Large intestine (tissue), 3 donors: ENCODE data around the gene B4GALT4. TPM values are rescaled to one million over a fixed set of nuclear protein-coding genes. Genes with fewer than 3 reads are reported as not detected.
"Not testable (repeated sequence)": the region's sequence is repeated elsewhere in the genome, so short reads cannot be mapped to it uniquely, and the experiment has no call there.

ENCODE experiments used
- DNase-seq, 2 donors: peaks; one replicate each; pipeline versions ENCODE4 v3.0.0 to v3.0.0-alpha.2; 2013
- H3K27ac ChIP-seq: one replicate; pipeline ENCODE4 v1.5.1; 2013; ENCODE audit warnings: low read length
- H3K27me3 ChIP-seq: 2 replicates; pipeline ENCODE4 v1.6.1; 2013; ENCODE audit warnings: low read length; ENCODE audit not compliant: control insufficient read depth, insufficient read depth
- H3K36me3 ChIP-seq: 2 replicates; pipeline ENCODE4 v1.6.1; 2013; ENCODE audit warnings: low read length; ENCODE audit not compliant: control insufficient read depth, insufficient read depth
- H3K4me1 ChIP-seq: one replicate; pipeline ENCODE4 v1.6.1; 2013; ENCODE audit warnings: low read length; ENCODE audit not compliant: control insufficient read depth, insufficient read depth
- H3K4me3 ChIP-seq: one replicate; pipeline ENCODE4 v1.5.1; 2013; ENCODE audit warnings: low read length
- H3K9me3 ChIP-seq: one replicate; pipeline ENCODE4 v1.6.1; 2013; ENCODE audit warnings: mild to moderate bottlenecking, low read depth, low read length, moderate library complexity; ENCODE audit not compliant: control insufficient read depth
- WGBS: methylation state at CpG from one replicate; pipeline ENCODE4 v1.1.5; 2013; ENCODE audit warnings: low lambda C conversion rate; ENCODE audit not compliant: insufficient coverage; 5-methylcytosine and 5-hydroxymethylcytosine counted together
- polyA plus RNA-seq: library from polyadenylated mRNA; unstranded; fragments of 120-200 nt; gene quantifications from one replicate; pipeline ENCODE4 v1.2.1, GENCODE V29; 2013

The B4GALT4 gene
- polyA plus RNA-seq, 1 donor: 54.5 TPM

- 100% methylated on average over 1 of the region's 4 CpGs for WGBS
- H3K4me3 ChIP-seq: no peak overlapping the region
- no peaks in the 10 kb centered on the region for H3K9me3 ChIP-seq
- H3K4me1 ChIP-seq: no peaks in the 10 kb centered on the region
- H3K27ac ChIP-seq: no peak overlapping the region
- no peak for DNase-seq
- H3K27me3 ChIP-seq: no peaks in the 10 kb centered on the region
- no peaks in the 10 kb centered on the region for H3K36me3 ChIP-seq
These were observed 19.1 kb upstream of the B4GALT4 start for GRCh38 chr3:119259821-119260220.

- Histone ChIP-seq H3K9me3 (no peaks in the 10 kb centered on the region), H3K36me3 (no peaks in the 10 kb centered on the region), H3K27me3 (no peaks in the 10 kb centered on the region), H3K4me3 (no peak overlapping the region), H3K27ac (no peak overlapping the region), H3K4me1 (no peaks in the 10 kb centered on the region)
- no CpG with 5 or more reads among the region's 1 CpG for WGBS
- no peak for DNase-seq
These were observed 18.2 kb upstream of the B4GALT4 start for GRCh38 chr3:119258915-119259314.

GRCh38 chr3:119257654-119258410 is 17.2 kb upstream of the B4GALT4 start:
- 85% methylated on average over 1 of the region's 8 CpGs for WGBS

GRCh38 chr3:119257111-119257510 is 16.4 kb upstream of the B4GALT4 start:
- no CpG with 5 or more reads among the region's 2 CpGs for WGBS
- H3K9me3 ChIP-seq: no peaks in the 10 kb centered on the region
- H3K27ac ChIP-seq: no peak overlapping the region
- no peaks in the 10 kb centered on the region for H3K27me3 ChIP-seq
- no peaks in the 10 kb centered on the region for H3K36me3 ChIP-seq
- no peak for DNase-seq
- H3K4me3 ChIP-seq: no peak overlapping the region
- H3K4me1 ChIP-seq: no peaks in the 10 kb centered on the region

More at GRCh38 chr3:119257654-119258410, 17.2 kb upstream of the B4GALT4 start:
- Histone ChIP-seq H3K27ac (no peak overlapping the region), H3K4me1 (no peaks in the 10 kb centered on the region), H3K36me3 (no peaks in the 10 kb centered on the region), H3K9me3 (no peaks in the 10 kb centered on the region), H3K4me3 (no peak overlapping the region), H3K27me3 (no peaks in the 10 kb centered on the region)
- no peak for DNase-seq

- WGBS: 77% methylated on average over 2 of the region's 2 CpGs
- no peak overlapping the region for H3K27ac ChIP-seq
These were observed 14.5 kb upstream of the B4GALT4 start for GRCh38 chr3:119255214-119255613.

GRCh38 chr3:119245778-119246177 is 5.1 kb upstream of the B4GALT4 start:
- no peak for DNase-seq
- WGBS: no CpG with 5 or more reads among the region's 2 CpGs

More at GRCh38 chr3:119255214-119255613, 14.5 kb upstream of the B4GALT4 start:
- H3K4me3 ChIP-seq: no peak overlapping the region
- no peaks in the 10 kb centered on the region for H3K36me3 ChIP-seq
- no peaks in the 10 kb centered on the region for H3K4me1 ChIP-seq
- no peaks in the 10 kb centered on the region for H3K9me3 ChIP-seq
- H3K27me3 ChIP-seq: no peaks in the 10 kb centered on the region
- no peak for DNase-seq

GRCh38 chr3:119243712-119244111 is 3.0 kb upstream of the B4GALT4 start:
- no peak overlapping the region for H3K4me3 ChIP-seq
- no peak overlapping the region for H3K27ac ChIP-seq
- no peak for DNase-seq
- H3K36me3 ChIP-seq: no peaks in the 10 kb centered on the region
- no peaks in the 10 kb centered on the region for H3K27me3 ChIP-seq
- peaks cover 13% of the 10 kb centered on the region for H3K9me3 ChIP-seq
- peaks cover 5% of the 10 kb centered on the region for H3K4me1 ChIP-seq

More at GRCh38 chr3:119245778-119246177, 5.1 kb upstream of the B4GALT4 start:
- H3K4me3 ChIP-seq: no peak overlapping the region
- no peak overlapping the region for H3K27ac ChIP-seq
- H3K9me3 ChIP-seq: peaks cover 13% of the 10 kb centered on the region
- H3K27me3 ChIP-seq: no peaks in the 10 kb centered on the region
- H3K36me3 ChIP-seq: no peaks in the 10 kb centered on the region
- H3K4me1 ChIP-seq: peaks cover 2% of the 10 kb centered on the region

- not testable (repeated sequence) for H3K27me3 ChIP-seq, H3K36me3 ChIP-seq, H3K4me1 ChIP-seq, H3K4me3 ChIP-seq, DNase-seq, H3K27ac ChIP-seq
- WGBS: no CpG with 5 or more reads among the region's 7 CpGs
- peaks cover 12% of the 10 kb centered on the region for H3K9me3 ChIP-seq
These were observed 2.4 kb upstream of the B4GALT4 start for GRCh38 chr3:119243058-119243529.

GRCh38 chr3:119242387-119243057 is 1.8 kb upstream of the B4GALT4 start:
- H3K36me3 ChIP-seq, H3K27me3 ChIP-seq, H3K4me1 ChIP-seq, H3K27ac ChIP-seq, DNase-seq, H3K4me3 ChIP-seq, H3K9me3 ChIP-seq: not testable (repeated sequence)
- WGBS: no CpG with 5 or more reads among the region's 49 CpGs

- peaks cover 5% of the 10 kb centered on the region for H3K9me3 ChIP-seq
These were observed 532 bp downstream of the B4GALT4 start for GRCh38 chr3:119240101-119240590.

More at GRCh38 chr3:119240101-119240590, 532 bp downstream of the B4GALT4 start:
- Histone ChIP-seq H3K36me3 (peaks cover 20% of the 10 kb centered on the region), H3K27ac (peak overlapping the region; percentile 84), H3K4me3 (peak overlapping the region; percentile 68), H3K27me3 (no peaks in the 10 kb centered on the region), H3K4me1 (peaks cover 13% of the 10 kb centered on the region)
- no CpG with 5 or more reads among the region's 16 CpGs for WGBS
- DNase-seq: peak; percentile 77 to 91
